K562 (cell line): ENCODE results near the gene KNCN. TPM values are rescaled to one million over a fixed set of nuclear protein-coding genes. Genes with fewer than 3 reads are reported as not detected.

Experiments
- ARID3A ChIP-seq: IDR thresholded peaks from 2 replicates; pipeline ENCODE4 v1.6.1; 2012; ENCODE audit warnings: low read depth, low read length, improper control_type of control experiment, borderline replicate concordance
- COPS2 ChIP-seq: fragments of 450-650 bp; conservative IDR thresholded peaks from 2 replicates; pipeline ENCODE4 v1.6.1; 2016; ENCODE audit warnings: mild to moderate bottlenecking, moderate library complexity
- MYBL2 ChIP-seq, 2 experiments: fragments of 450-650 bp in 1 of 2; sonication (generic) in 1 of 2; formaldehyde crosslinking in 1 of 2; IDR thresholded peaks; 2 replicates each; pipeline versions ENCODE4 v1.6.1 to v1.8.1; 2017 to 2022; ENCODE audit warnings: borderline replicate concordance in 1 of 2, inconsistent platforms in 1 of 2, low read depth in 1 of 2, mild to moderate bottlenecking in 1 of 2, missing genetic modification reagents in 1 of 2, moderate library complexity in 1 of 2
- MYC ChIP-seq, 2 experiments: fragments of 250-450 bp in 1 of 2; sonication (Bioruptor Pico) in 1 of 2; IDR thresholded peaks; 2 replicates each; pipeline versions ENCODE4 v1.5.1 to v1.6.1; 2012 to 2021; ENCODE audit warnings: low read depth in 2 of 2, borderline replicate concordance in 1 of 2, improper control_type of control experiment in 1 of 2, low read length in 1 of 2, mild to moderate bottlenecking in 1 of 2, moderate library complexity in 1 of 2
- POLR2H ChIP-seq: IDR thresholded peaks from 2 replicates; pipeline ENCODE4 v1.6.1; 2016; ENCODE audit warnings: missing genetic modification characterization, low read depth, mild to moderate bottlenecking, control low read depth, missing compliant biosample characterization, moderate library complexity
- RUNX1 ChIP-seq: sonication (generic); IDR thresholded peaks from 2 replicates; pipeline ENCODE4 v1.6.1; 2016; ENCODE audit warnings: antibody characterized with exemption, low read depth
- SRSF7 ChIP-seq: fragments of 200-400 bp; formaldehyde crosslinking; optimal IDR thresholded peaks from 2 replicates; pipeline ENCODE3; 2017; ENCODE audit warnings: mild to moderate bottlenecking, low read depth, low read length
- TGIF2 ChIP-seq: sonication (generic); formaldehyde crosslinking; IDR thresholded peaks from 2 replicates; pipeline ENCODE4 v1.8.1; 2022; ENCODE audit warnings: mild to moderate bottlenecking, missing genetic modification reagents, moderate library complexity
- USF1 ChIP-seq: sonication (generic); formaldehyde crosslinking; IDR thresholded peaks from 2 replicates; pipeline ENCODE4 v1.9.0; 2022; ENCODE audit warnings: mild to moderate bottlenecking, missing genetic modification reagents
- ZC3H8 ChIP-seq: fragments of 450-650 bp; IDR thresholded peaks from 2 replicates; pipeline ENCODE4 v1.6.1; 2017
- ZNF347 ChIP-seq: fragments of 450-650 bp; formaldehyde crosslinking; IDR thresholded peaks from 2 replicates; pipeline ENCODE4 v1.4.0; 2020; ENCODE audit warnings: low read depth, mild to moderate bottlenecking, moderate library complexity
- ZNF592 ChIP-seq: fragments of 450-650 bp; IDR thresholded peaks from 2 replicates; pipeline ENCODE4 v1.6.1; 2017; ENCODE audit warnings: antibody characterized with exemption, mild to moderate bottlenecking
- polyA plus RNA-seq, 8 experiments: library from polyadenylated mRNA; depleted of rRNA in 4 of 8; stranded (reverse) in 5 of 8; unstranded in 3 of 8; fragments of >200 nt; fragmentation: Nextera tagmentation in 2 of 8; fragmentation: Illumina TruSeq in 1 of 8; extraction: Ambion mirVana in 2 of 8; extraction: Trizol in 1 of 8; gene quantifications; 2 replicates each; pipeline versions ENCODE4 v1.2.1 to v1.2.3, GENCODE V29; 2011 to 2014; ENCODE audit warnings: inconsistent platforms in 1 of 8, missing spikeins in 1 of 8
- total RNA-seq, 7 experiments: library from RNA; depleted of rRNA in 6 of 7; stranded (reverse); fragments of >200 nt in 6 of 7; fragmentation: Illumina TruSeq in 2 of 7; extraction: Trizol in 2 of 7; gene quantifications; 2 replicates each; pipeline versions ENCODE4 v1.2.1 to v1.2.3, GENCODE V29; 2011 to 2021; ENCODE audit warnings: low replicate concordance in 1 of 7
- TF ChIP-seq, protein P1 (sequence below): fragments of 250-450 bp; sonication (Bioruptor Pico); IDR thresholded peaks from 2 replicates; pipeline ENCODE4 v1.8.0; 2022; ENCODE audit warnings: moderate library complexity, mild to moderate bottlenecking, inconsistent platforms
- TF ChIP-seq, protein P2 (sequence below), 3 experiments: IDR thresholded peaks in 2 of 3; conservative IDR thresholded peaks in 1 of 3; 2 replicates each; pipeline ENCODE4 v1.5.1; 2011 to 2012; ENCODE audit warnings: low read length in 3 of 3, mild to moderate bottlenecking in 3 of 3, control low read depth in 2 of 3, improper control_type of control experiment in 1 of 3, inconsistent platforms in 1 of 3, low read depth in 1 of 3, mixed read lengths in 1 of 3, moderate library complexity in 1 of 3; ENCODE audit not compliant: insufficient read depth in 2 of 3

The KNCN gene
- total and polyA plus RNA-seq, 9 of the 15 experiments (the other 6 are each of a cell fraction or from before 2014, with no cell fraction given): not detected

- no peak for TF ChIP-seq RUNX1
- TF ChIP-seq MYBL2 (IDR thresholded peaks at IDR 0.05; ENCODE audit: low read depth): no peak
- TF ChIP-seq MYBL2 (CRISPR knock-in tag; IDR thresholded peaks at IDR 0.05; ENCODE audit: borderline replicate concordance): no peak
- TF ChIP-seq, protein P1, sequence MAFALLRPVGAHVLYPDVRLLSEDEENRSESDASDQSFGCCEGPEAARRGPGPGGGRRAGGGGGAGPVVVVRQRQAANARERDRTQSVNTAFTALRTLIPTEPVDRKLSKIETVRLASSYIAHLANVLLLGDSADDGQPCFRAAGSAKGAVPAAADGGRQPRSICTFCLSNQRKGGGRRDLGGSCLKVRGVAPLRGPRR (CRISPR knock-in tag): no peak
- TF ChIP-seq, protein P2, sequence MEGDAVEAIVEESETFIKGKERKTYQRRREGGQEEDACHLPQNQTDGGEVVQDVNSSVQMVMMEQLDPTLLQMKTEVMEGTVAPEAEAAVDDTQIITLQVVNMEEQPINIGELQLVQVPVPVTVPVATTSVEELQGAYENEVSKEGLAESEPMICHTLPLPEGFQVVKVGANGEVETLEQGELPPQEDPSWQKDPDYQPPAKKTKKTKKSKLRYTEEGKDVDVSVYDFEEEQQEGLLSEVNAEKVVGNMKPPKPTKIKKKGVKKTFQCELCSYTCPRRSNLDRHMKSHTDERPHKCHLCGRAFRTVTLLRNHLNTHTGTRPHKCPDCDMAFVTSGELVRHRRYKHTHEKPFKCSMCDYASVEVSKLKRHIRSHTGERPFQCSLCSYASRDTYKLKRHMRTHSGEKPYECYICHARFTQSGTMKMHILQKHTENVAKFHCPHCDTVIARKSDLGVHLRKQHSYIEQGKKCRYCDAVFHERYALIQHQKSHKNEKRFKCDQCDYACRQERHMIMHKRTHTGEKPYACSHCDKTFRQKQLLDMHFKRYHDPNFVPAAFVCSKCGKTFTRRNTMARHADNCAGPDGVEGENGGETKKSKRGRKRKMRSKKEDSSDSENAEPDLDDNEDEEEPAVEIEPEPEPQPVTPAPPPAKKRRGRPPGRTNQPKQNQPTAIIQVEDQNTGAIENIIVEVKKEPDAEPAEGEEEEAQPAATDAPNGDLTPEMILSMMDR (IDR thresholded peaks at IDR 0.05 in 2 of 3, conservative IDR thresholded peaks at IDR 0.05 in 1 of 3; ENCODE audit: insufficient read depth in 2 of 3, low read depth in 1 of 3, low read length in 3 of 3): peak in 2 of 3 experiments; percentile 25 to 30; a peak in 2 of 6 replicates
- TF ChIP-seq ZNF347 (CRISPR knock-in tag): no peak
- TF ChIP-seq ARID3A: no peak
- TF ChIP-seq ZC3H8: no peak
- TF ChIP-seq USF1 (CRISPR knock-in tag): no peak
- TF ChIP-seq MYC (IDR thresholded peaks at IDR 0.05; ENCODE audit: low read depth, low read length): peak; percentile 12; the same call in 1 of the 2 replicates
- no peak for TF ChIP-seq MYC (CRISPR knock-in tag; IDR thresholded peaks at IDR 0.05; ENCODE audit: borderline replicate concordance, low read depth)
- peak; percentile 67 for TF ChIP-seq ZNF592
- no peak for TF ChIP-seq POLR2H (tag)
- no peak for TF ChIP-seq COPS2
- TF ChIP-seq SRSF7: no peak
- no peak for TF ChIP-seq TGIF2 (CRISPR knock-in tag)
Measured at GRCh38 chr1:46523496-46524353, 27.7 kb downstream of the KNCN start (continued).
